ENCODE results near the gene NUP54. TPM values are rescaled to one million over a fixed set of nuclear protein-coding genes. Genes with fewer than 3 reads are reported as not detected.

Gene NUP54
- total RNA-seq, 4 donors from 2014 or later = 30.2 to 36.6 (median 33.4) TPM

- WGBS = 88% methylated on average over 4 of the region's 4 CpGs
- no peaks in the 10 kb centered on the region for H3K4me1 ChIP-seq
- TF ChIP-seq EP300 (IDR thresholded peaks at IDR 0.05) (no peak), POLR2AphosphoS5 (IDR thresholded peaks at IDR 0.05) (no peak), CTCF (IDR thresholded peaks at IDR 0.05) (no peak), POLR2A (IDR thresholded peaks at IDR 0.05) (no peak)
These were observed 41.8 kb downstream of the NUP54 start for GRCh38 chr4:76106442-76106841.

GRCh38 chr4:76105652-76106051 lies 42.5 kb downstream of the NUP54 start:
- no peak for DNase-seq (ENCODE audit: low spot score in 2 of 2)

More at GRCh38 chr4:76106442-76106841, 41.8 kb downstream of the NUP54 start:
- Histone ChIP-seq H3K27ac (no peak overlapping the region), H3K4me3 (no peak overlapping the region), H3K9me3 (no peaks in the 10 kb centered on the region), H3K36me3 (no peaks in the 10 kb centered on the region), H3K27me3 (no peaks in the 10 kb centered on the region)
- DNase-seq (ENCODE audit: low spot score in 2 of 2) = no peak

GRCh38 chr4:76096076-76096475 lies 52.1 kb downstream of the NUP54 start:
- H3K36me3 ChIP-seq = no peaks in the 10 kb centered on the region
- no peak for DNase-seq (ENCODE audit: low spot score in 2 of 2)
- H3K27ac ChIP-seq = no peak overlapping the region
- no peaks in the 10 kb centered on the region for H3K4me1 ChIP-seq
- no peaks in the 10 kb centered on the region for H3K9me3 ChIP-seq
- no peak for TF ChIP-seq POLR2AphosphoS5 (IDR thresholded peaks at IDR 0.05)
- TF ChIP-seq CTCF (IDR thresholded peaks at IDR 0.05) = no peak
- TF ChIP-seq POLR2A (IDR thresholded peaks at IDR 0.05) = no peak
- no peak for TF ChIP-seq EP300 (IDR thresholded peaks at IDR 0.05)
- WGBS = 92% methylated on average over 3 of the region's 3 CpGs
- H3K27me3 ChIP-seq = no peaks in the 10 kb centered on the region
- no peak overlapping the region for H3K4me3 ChIP-seq

More at GRCh38 chr4:76105652-76106051, 42.5 kb downstream of the NUP54 start:
- Histone ChIP-seq H3K27me3 (no peaks in the 10 kb centered on the region), H3K27ac (no peak overlapping the region), H3K9me3 (no peaks in the 10 kb centered on the region), H3K4me3 (no peak overlapping the region), H3K36me3 (no peaks in the 10 kb centered on the region), H3K4me1 (no peaks in the 10 kb centered on the region)
- 59% methylated on average over 3 of the region's 3 CpGs for WGBS
- TF ChIP-seq EP300 (IDR thresholded peaks at IDR 0.05) (no peak), POLR2A (IDR thresholded peaks at IDR 0.05) (no peak), CTCF (IDR thresholded peaks at IDR 0.05) (no peak), POLR2AphosphoS5 (IDR thresholded peaks at IDR 0.05) (no peak)

DNA sequence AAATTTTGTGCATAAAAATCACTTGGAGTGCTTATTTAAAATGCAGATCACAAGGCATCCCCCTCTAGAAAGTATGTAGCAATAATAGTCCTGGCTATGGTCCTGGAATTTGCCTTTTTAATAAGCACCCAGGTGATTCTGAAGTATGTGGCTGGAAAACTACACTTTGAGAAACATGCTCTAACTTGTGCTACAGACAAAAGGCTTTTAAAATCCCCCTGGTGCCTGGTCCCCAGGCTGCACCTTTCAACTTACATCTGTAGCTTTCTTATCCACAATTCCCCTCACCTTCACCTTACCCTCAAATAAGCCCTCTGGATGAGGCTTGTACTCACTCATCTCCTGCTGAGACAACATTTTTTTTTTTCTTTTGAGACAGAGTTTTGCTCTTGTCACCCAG lies 52.6 kb downstream of the NUP54 start:
- Histone ChIP-seq H3K4me3 (no peak overlapping the region), H3K4me1 (peaks cover 4% of the 10 kb centered on the region), H3K36me3 (no peaks in the 10 kb centered on the region), H3K9me3 (no peaks in the 10 kb centered on the region), H3K27me3 (no peaks in the 10 kb centered on the region), H3K27ac (no peak overlapping the region)
- TF ChIP-seq EP300 (IDR thresholded peaks at IDR 0.05) (no peak), CTCF (IDR thresholded peaks at IDR 0.05) (no peak), POLR2AphosphoS5 (IDR thresholded peaks at IDR 0.05) (no peak), POLR2A (IDR thresholded peaks at IDR 0.05) (no peak)
- DNase-seq (ENCODE audit: low spot score in 2 of 2) = no peak

DNA sequence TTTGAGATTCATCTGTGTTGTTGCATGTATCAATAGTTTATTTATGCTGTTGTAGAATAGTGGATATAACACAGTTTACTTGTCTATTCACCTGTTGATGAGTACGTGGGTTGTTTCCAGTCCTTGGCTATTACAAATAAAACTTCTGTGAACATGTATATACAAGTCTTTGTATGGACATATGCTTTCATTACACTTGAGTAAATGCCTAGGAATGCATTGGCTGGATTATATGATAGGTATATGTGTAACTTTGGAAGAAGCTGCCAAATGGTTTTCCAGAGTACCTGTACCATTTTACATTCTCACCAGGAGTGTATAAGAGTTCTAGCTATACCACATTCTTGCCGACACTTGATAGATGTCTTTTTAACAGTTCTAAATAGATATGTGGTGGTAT lies 57.1 kb downstream of the NUP54 start:
- TF ChIP-seq CTCF (IDR thresholded peaks at IDR 0.05) (no peak), POLR2A (IDR thresholded peaks at IDR 0.05) (no peak), EP300 (IDR thresholded peaks at IDR 0.05) (no peak), POLR2AphosphoS5 (IDR thresholded peaks at IDR 0.05) (no peak)
- 69% methylated on average over 2 of the region's 2 CpGs for WGBS

More for the DNA sequence above, 57.1 kb downstream of the NUP54 start:
- Histone ChIP-seq H3K27me3 (no peaks in the 10 kb centered on the region), H3K9me3 (no peaks in the 10 kb centered on the region), H3K27ac (no peak overlapping the region), H3K4me3 (no peak overlapping the region), H3K4me1 (peaks cover 8% of the 10 kb centered on the region), H3K36me3 (no peaks in the 10 kb centered on the region)
- no peak for DNase-seq (ENCODE audit: low spot score in 2 of 2)
